Activated naive CD8-positive, alpha-beta T cell treated with anti-CD3 and anti-CD28 coated beads, Interleukin-2, amount 50 U/mL, for 24 hours (primary cell): ENCODE results near the gene HOXB2.

ENCODE experiments used
- ATAC-seq: fragments of 150-1000 bp; cut with Tn5 transposase; one replicate; pipeline ENCODE4 v1.10.0; 2021
- DNase-seq: peaks from one replicate; pipeline ENCODE4 v3.0.0; 2021
- H3K27ac Mint-ChIP-seq: one replicate; pipeline ENCODE4 v1.8.0; 2021; ENCODE audit warnings: mild to moderate bottlenecking, mixed read lengths
- H3K27me3 Mint-ChIP-seq: one replicate; pipeline ENCODE4 v1.8.0; 2021; ENCODE audit warnings: mixed read lengths
- H3K36me3 Mint-ChIP-seq: one replicate; pipeline ENCODE4 v1.8.0; 2021; ENCODE audit warnings: low read depth, mixed read lengths
- H3K4me1 Mint-ChIP-seq: one replicate; pipeline ENCODE4 v1.8.0; 2021; ENCODE audit warnings: mixed read lengths
- H3K4me3 Mint-ChIP-seq: one replicate; pipeline ENCODE4 v1.8.0; 2021; ENCODE audit warnings: mild to moderate bottlenecking, moderate library complexity, mixed read lengths
- H3K9me3 Mint-ChIP-seq: one replicate; pipeline ENCODE4 v1.8.0; 2021; ENCODE audit warnings: mixed read lengths

Gene HOXB2

GRCh38 chr17:48500435-48501426 is 44.2 kb downstream of the HOXB2 start:
- H3K4me1 Mint-ChIP-seq: peaks cover 6% of the 10 kb centered on the region
- no peak for ATAC-seq
- peaks cover 16% of the 10 kb centered on the region for H3K27me3 Mint-ChIP-seq

GRCh38 chr17:48499735-48500434 is 45.0 kb downstream of the HOXB2 start:
- Mint-ChIP-seq H3K27ac (no peak overlapping the region), H3K36me3 (no peaks in the 10 kb centered on the region), H3K9me3 (no peaks in the 10 kb centered on the region), H3K4me3 (no peak overlapping the region), H3K4me1 (no peaks in the 10 kb centered on the region), H3K27me3 (peaks cover 21% of the 10 kb centered on the region)
- no peak for DNase-seq
- ATAC-seq: no peak

More at GRCh38 chr17:48500435-48501426, 44.2 kb downstream of the HOXB2 start:
- DNase-seq: no peak
- Mint-ChIP-seq H3K27ac (no peak overlapping the region), H3K9me3 (no peaks in the 10 kb centered on the region), H3K4me3 (no peak overlapping the region), H3K36me3 (no peaks in the 10 kb centered on the region)

- ATAC-seq: no peak
- Mint-ChIP-seq H3K9me3 (no peaks in the 10 kb centered on the region), H3K27ac (no peak overlapping the region), H3K36me3 (no peaks in the 10 kb centered on the region), H3K4me3 (no peak overlapping the region), H3K27me3 (peaks cover 24% of the 10 kb centered on the region), H3K4me1 (no peaks in the 10 kb centered on the region)
- no peak for DNase-seq
These were observed 45.7 kb downstream of the HOXB2 start for GRCh38 chr17:48499248-48499647.

- Mint-ChIP-seq H3K9me3 (no peaks in the 10 kb centered on the region), H3K36me3 (no peaks in the 10 kb centered on the region), H3K27ac (no peak overlapping the region), H3K4me1 (no peaks in the 10 kb centered on the region), H3K4me3 (no peak overlapping the region), H3K27me3 (peaks cover 28% of the 10 kb centered on the region)
- DNase-seq (no peak), ATAC-seq (no peak)
These were observed 46.6 kb downstream of the HOXB2 start for GRCh38 chr17:48498164-48498850.

GRCh38 chr17:48497103-48497502 is 47.8 kb downstream of the HOXB2 start:
- H3K27me3 Mint-ChIP-seq: peaks cover 26% of the 10 kb centered on the region
- H3K4me1 Mint-ChIP-seq: peaks cover 4% of the 10 kb centered on the region
- H3K4me3 Mint-ChIP-seq: no peak overlapping the region
- H3K9me3 Mint-ChIP-seq: no peaks in the 10 kb centered on the region
- DNase-seq (no peak), ATAC-seq (no peak)
- H3K36me3 Mint-ChIP-seq: no peaks in the 10 kb centered on the region
- H3K27ac Mint-ChIP-seq: no peak overlapping the region

GRCh38 chr17:48494335-48494734 is 50.6 kb downstream of the HOXB2 start:
- Mint-ChIP-seq H3K9me3 (no peaks in the 10 kb centered on the region), H3K36me3 (no peaks in the 10 kb centered on the region), H3K4me1 (peaks cover 15% of the 10 kb centered on the region), H3K4me3 (no peak overlapping the region), H3K27me3 (peaks cover 31% of the 10 kb centered on the region), H3K27ac (no peak overlapping the region)
- no peak for ATAC-seq
- no peak for DNase-seq
